HG03432 (cell line): ENCODE results near the gene UBE3D.
"Not testable (repeated sequence)": the region's sequence is repeated elsewhere in the genome, so short reads cannot be mapped to it uniquely, and the experiment has no call there.

Experiments used
- ATAC-seq: cut with Tn5 transposase; IDR thresholded peaks from one replicate; pipeline ENCODE4 v1.9.1; 2021; ENCODE audit warnings: mild to moderate bottlenecking, moderate library complexity; ENCODE audit not compliant: unreplicated experiment

Gene UBE3D

DNA sequence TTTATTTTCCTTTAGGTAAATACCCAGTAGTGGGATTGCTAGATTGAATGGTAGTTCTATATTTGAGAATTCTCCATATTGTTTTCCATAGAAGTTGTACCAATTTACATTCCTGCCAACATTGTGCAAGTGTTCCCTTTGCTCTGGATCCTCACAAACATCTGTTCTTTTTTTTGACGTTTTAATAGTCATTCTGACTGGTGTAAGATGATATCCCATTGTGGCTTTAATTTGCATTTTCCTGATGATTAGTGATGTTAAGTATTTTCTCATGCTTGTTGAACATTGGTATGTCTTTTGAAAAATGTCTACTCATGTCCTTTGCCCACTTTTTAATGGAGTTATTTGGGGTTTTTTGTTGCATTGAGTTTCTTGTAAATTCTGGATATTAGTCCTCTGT is 85.6 kb downstream of the UBE3D start:
- ATAC-seq: no peak

DNA sequence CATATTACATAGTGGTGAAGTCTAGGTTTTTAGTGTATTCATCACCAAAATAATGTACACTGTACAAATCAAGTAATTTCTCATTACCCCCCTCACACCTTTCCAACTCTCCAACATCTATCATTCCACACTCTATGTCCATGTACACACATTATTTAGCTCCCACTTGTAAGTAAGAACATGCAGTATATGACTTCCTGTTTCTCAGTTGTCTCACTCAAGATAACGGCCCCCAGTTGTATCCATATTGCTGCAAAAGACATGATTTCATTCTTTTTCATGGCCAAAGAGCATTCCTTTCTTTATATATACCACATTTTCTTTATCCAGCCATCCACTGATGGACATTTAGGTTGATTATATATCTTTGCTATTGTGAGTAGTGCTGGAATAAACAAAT is 86.0 kb downstream of the UBE3D start:
- no peak for ATAC-seq

DNA sequence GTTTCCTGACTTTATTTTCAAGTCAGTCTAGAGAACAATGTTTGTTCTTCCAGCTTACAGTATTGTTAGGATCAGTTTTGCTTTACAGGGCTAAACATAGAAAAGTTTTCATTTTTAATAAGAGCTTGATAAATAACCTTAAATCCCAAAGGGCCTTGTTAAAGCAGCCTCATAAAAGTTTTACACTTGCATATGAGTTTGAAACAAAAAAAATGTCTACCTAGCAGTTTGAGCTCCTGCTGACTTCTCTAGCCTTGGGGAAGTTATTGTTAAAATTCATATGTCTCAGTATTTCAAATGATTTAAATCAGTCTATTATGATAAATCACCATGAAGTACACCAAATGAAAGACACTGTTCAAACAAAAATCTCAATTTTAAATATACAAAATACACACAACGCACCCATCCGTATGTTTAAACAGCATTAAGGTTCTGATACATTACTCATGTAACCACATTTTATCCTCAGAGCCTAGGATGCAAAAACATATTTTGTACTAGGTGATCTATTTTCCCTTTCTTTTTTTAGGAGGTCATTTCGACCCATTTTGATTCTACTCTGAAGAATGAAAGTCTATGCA is 87.2 kb downstream of the UBE3D start:
- no peak for ATAC-seq

DNA sequence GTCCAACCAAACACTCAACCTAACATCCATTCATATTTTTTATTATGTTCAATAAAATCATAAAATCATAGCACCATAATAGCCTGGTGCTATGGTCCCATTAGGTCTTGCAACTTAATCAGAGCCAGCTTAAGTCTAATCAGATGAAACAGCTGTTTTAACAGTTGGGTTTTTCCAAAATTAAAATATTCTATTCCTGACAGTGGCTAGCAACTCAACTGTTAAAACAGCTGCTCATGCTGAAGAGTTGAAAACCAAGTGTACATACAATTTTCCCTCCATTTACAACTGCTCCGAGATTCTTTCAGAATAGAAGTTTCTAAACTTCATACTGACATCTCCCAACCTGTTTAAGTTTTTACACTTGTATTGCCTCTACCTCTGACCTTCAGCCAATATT is 89.5 kb downstream of the UBE3D start:
- no peak for ATAC-seq

DNA sequence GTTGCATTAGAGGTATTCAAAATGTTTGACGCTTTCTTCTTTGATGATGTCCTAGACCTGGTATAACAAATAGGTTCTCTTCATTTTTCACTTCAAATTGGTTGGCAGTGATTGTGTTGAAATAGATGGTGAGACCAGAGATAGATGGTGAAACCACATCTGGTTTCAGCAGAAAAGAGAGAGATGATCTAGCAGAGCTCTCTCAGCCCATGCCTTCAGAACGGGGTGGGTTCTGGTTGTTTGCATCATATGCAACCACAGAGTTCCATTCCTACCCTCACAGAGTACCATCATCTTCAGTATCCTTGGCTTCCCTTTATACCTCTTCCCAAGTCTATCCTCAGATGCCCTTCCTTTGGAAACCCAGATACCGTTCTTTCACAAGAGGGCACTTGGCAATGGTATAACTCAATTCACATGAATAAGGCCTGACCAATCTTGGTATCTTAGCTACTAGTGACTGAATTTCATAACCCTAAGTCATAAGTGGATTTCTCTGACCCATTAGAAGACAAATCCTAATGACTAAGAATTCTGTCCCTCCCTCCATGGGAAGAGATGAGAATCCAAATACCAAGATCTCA is 93.7 kb downstream of the UBE3D start:
- ATAC-seq: no peak

DNA sequence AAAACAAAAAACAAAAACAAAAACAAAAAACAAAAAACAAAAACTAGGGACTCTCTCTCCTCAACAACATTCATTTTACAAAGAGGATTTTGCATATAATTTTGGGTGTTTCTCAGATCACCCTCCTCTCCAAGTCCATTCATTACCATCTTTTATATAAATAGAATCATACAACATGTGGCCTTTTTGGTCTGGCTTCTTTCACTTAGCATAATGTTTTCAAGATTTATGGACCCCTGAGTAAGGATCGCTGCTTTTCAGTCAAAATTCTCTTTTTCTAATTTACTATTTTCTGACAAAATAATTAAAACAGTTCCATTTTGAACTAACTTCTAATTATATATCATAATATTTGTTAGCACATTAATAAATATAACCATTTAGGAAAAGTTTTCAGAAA is 94.8 kb downstream of the UBE3D start:
- no peak for ATAC-seq

DNA sequence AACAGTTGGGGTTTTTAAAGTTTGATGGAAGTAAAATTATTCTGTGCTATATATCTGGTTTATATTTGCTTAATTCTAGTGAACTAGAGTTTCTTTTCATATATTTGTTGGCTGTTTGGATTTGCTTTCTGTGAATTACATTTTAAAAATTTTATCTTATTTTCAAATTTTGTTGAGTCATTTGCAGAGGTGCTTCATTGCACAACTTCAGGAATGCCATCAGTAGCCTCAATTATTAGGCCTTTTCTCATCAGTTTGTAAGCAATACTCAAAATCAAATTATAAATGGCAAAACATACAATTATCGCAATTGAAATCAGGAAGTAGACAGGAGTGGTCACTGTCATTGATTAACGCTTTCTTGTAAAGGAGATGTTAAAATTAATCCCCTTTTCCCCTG is 96.9 kb downstream of the UBE3D start:
- ATAC-seq: no peak

DNA sequence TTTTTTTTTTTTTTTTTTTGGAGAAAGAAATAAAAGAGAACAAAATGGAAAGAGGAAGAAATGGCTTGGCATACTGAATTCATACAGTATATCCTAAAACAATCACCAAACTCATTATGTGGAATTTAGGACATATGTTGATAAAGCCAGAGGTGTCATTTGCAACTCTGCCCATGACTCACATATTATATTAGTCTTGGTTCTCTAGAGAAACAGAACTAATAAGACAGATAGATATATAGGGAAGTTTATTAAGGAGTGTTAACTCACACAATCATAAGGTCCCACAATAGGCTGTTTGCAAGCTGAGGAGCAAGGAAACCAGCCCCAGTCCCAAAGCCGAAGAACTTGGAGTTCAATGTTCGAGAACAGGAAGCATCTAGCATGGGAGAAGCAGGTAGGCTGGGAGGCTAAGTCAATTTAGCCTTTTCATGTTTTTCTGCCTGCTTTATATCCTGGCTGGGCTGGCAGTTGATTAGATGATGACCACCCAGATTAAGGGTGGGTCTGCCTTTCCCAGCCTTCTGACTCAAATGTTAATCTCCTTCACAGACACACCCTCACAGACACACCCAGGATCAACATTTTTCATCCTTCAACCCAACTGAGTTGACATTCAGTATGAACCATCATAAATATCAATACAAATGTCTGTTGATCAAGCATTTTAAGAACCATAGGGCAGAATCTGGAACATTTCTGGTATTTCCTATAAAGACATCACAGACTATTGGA is 102.3 kb downstream of the UBE3D start:
- no peak for ATAC-seq

DNA sequence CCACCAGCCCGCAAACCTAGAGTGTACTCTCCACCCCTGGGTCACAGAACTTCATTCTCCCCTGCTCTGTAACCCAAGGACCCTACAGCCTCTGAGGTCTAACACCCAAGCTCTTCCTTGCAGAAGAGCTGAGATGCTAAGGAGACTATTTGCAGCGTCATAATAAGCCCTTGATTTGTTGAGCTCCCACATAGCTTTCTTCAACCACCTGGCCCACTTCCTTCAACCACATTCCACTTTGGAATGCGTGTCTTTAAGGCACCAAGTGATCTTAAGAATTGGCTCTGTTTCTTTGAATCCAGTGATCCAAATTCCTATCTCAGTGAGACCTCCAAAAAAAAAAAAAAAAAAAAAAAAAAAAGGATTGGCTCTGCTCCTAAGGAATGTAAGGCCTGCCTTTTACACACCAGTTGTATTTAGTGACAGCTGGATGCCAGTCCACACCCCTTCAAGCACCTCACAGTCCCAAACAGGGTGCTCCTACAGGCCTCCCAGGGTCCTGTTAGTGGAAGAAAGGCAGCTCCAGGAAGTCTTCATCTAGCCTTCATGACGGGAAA is 106.2 kb downstream of the UBE3D start:
- no peak for ATAC-seq

DNA sequence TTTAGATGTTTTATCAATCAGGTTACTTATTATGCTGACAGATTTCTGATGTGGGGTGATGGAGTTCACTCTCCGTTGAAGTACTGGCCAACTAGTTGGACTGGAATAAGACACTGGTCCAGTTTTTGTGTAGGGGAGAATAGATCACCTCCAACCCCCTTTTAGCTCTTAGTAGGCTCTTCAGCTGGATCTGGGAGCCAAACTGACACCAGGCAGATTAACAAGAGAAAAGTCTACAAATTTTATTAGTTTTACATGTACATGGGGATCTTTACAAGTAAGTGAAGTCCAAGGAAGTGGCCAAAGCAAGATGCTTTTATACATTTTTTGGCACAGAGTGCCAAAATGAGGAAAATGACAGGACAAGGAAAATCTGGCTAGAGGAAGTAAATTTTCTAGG is 107.1 kb downstream of the UBE3D start:
- no peak for ATAC-seq

DNA sequence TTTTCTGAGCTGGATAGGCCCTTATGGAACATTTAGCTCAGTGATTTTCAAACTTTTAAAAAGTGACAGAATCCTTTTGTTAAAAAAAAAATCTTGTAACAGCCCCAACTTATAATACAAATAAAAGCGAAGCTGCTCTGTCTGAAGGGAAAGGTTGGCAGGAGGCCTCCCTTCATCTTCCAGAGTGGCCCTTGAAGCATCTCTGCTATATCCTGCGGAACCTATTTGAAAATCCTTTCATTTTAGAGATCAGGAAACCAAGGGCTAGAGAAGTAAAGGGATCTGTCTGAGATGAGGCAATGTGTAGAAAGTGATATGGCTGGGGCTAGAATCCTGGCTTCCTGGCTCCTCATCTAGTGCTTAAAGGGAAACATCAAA is 107.8 kb downstream of the UBE3D start:
- ATAC-seq: no peak

DNA sequence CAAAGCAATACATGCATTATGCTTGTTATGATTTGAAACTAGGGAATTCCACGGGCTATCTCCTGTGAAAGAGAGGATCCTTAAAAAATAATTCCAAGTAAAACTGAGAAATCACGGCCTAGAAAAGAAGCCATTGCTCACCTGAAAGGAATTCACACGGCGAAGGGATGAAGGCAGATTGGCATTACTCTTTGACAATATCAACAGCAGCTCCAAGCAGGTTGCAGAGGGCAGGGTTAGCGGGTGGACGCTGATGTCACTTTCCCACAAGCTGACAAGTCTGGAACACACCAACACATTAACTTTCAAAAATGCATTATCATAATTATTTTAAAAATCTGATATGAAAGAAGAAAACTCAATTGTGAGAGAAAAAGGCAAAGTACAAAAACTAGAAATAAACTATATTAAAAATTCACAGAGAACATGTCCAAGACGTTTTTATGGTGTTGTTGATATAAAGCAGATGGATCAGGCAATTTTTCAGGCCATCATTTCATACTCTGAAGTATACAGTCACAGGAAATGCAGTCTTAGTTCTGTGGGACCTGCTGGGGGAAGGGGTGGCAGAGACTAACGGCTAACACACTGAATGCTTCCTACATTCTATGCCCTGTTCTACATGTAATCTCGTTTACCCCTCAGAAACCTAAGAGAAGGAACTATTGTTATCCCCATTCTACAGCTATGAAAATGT is 108.3 kb downstream of the UBE3D start:
- ATAC-seq: no peak

DNA sequence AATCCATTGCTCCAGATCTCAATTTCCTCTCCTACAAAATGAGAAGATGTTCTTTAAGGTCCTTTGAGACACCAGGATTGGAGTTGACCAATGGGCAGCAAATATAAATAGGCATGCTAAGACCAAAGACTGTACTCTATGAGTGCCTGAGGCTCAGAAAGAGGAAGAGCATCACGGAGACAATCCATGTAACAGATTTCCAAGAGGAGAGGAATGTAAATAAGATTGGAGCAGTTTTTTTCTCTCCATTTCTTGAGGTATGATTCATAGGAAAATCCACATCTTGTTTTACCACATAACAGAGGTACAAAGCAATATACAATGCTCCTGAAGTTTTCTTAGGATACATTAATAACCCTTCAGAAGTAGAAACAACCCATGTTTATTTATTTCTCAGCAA is 109.8 kb downstream of the UBE3D start:
- ATAC-seq: no peak

DNA sequence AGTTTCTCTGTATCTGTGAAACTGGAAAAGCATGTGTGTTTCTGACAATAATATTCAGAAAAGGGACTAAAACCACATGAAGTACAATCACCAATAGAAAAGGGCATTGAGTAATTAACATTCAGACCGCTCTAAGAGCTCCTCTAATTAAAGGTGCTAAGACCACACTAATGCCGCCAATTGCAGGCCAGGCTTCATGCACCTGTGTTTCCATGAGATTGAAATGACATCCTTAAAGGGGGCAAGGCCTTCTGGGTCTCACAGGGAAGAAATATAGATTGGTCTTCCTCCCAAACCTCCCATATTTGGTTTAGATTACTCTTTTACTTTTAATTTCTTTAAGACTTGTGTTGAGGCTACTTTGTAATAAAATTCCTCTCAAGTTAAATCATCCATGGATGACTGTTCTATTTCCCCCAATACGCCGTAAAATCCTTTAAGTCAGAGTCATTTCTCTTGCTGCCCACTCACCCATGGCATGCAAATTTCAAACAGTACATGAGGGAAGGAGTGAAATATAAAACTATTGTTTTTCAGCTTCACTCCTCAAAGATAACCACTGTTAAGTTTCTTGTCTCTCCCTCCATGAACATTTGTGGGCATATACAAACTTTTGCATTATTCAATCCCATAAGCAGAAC is 110.6 kb downstream of the UBE3D start:
- peak; percentile 82 for ATAC-seq

DNA sequence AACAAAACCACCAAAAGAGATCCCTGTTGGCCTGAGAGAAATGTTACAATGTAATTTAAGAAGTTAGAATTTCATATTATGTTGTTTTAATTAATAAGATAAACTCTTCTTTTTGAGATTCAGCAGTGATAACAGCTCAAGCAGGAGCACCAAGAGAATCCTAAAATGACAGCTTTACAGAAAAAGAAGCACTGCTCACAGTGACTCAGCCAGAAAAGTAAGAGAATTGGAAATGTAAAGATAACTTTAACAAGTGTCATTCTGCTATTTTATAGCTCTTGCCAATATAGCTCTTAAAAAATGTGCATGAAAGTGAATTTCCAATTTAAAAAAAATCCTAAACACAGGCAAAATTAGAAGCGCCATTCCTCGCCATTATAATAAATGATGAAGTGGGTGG is 111.3 kb downstream of the UBE3D start:
- ATAC-seq: no peak

DNA sequence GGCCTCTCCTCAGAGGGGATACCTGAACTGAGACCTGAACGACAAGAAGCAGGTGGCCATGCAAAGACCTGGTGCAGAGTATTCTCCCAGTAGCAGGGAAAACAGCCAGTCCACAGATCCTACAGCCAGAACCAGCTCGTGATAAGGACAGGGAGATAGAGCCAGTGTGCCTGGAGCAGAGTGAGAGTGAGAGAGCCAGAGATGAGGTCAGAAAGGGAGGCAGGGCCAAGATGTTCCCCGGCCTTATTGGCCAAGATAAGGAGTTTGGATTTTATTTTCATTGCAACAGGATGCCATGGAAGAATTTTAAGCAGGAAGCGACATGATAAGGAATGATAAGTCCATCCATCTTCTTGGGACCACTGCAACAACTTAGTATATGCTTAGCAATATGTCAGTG is 111.8 kb downstream of the UBE3D start:
- no peak for ATAC-seq

DNA sequence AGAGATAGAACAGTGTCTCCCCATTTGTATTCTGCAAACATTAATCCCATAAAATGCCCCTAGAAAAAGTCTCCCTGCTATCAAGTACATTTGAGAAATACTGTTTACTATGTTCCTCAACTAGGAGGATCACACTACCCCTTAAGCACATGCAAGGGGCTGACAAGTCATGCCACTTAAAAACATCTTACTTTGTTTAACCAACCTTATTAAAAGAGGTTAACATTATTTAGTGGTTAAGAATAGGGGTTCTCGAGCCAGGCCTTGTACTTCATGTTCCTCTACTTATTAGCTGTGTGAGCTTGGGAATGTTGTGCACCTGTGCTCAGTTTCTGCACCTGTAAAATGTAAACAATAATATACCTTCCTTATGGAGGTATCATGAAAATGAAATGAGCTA is 113.7 kb downstream of the UBE3D start:
- no peak for ATAC-seq

DNA sequence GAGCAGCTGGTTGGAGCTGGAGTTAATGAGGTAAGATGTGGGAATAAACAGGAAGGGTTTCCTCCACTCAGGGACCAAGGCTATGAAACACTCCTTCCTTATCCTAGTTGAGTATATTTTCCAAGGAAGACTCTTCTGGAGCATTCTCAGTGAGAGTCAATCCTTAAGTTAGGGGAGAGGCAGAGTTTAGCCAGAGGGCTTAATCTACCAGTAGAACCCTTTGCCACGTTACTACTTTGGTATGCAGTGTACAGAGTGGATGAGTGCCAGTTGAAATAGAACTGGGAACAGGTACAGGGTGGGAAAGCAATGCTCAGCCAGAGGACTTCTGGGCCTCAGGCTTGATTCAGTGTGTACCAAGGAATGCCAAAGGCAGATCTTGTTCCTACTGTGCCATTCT is 114.3 kb downstream of the UBE3D start:
- no peak for ATAC-seq

DNA sequence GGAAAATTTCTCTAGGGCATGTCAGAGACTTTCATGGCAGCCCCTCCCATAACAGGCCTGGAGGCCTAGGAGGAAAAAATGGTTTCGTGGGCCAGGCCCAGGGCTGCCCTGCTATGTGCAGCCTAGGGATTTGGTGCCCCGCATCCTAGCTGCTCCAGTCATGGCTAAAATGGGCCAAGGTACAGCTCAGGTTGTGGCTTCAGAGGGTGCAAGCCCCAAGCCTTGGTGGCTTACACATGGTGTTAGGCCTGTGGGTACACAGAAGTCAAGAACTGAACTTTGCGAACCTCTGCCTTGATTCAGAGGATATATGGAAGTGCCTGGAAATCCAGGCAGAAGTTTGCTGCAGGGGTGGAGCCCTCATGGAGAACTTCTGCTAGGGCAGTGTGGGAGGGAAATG is 134.7 kb downstream of the UBE3D start:
- not testable (repeated sequence) for ATAC-seq

DNA sequence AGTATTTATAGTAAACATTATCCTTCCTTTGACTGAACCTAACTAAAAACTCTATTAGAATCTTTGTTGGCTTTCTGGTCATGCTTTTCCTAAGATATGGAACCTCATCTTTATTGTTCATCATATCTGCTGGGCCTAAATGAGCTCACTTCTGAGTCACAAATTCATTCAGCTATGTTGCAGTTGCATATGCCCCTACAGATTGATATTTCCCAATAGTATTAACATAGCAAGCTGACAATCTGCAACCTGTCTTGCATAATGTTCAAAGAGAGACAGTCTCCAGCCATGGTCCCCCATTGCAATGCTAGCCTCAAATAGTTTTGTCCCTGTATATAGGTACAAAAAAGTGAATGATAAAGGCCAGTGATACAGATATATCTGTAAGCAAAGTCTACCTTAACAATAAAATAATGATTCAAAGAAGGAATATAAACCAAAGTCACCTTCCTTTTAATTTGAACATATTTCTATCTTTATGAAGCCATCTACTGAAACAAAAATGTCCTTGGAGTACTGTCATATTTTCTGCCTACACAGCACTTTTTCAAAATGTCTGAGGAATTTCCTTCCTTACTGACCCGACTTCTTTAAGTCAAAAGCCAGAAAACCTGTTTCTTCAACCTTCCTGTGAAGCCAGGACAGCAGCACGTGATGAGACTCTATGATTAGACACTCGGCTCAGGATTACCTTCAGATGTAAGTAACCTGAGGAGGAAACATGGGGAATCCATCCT is 140.7 kb downstream of the UBE3D start:
- no peak for ATAC-seq

DNA sequence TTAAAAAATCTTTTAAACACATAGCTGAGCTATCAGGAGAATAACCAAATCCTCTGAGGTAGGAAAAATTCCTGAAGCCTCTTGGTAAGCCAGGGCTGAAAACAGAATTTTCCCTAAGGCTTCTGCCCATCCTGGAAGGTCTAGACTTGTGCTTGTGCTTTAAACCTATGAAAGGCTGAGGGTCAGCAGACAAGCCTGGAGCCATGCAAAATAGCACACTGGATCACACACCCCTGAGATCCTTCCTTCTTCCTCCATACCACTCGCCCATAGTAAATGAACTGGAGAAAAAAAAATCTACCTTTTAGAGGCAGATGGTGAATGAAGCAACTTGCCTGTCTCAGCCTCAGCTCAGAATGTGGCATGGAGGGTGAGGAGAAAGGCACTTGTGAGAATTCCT is 144.4 kb downstream of the UBE3D start:
- ATAC-seq: no peak
